22Rv1 (cell line): ENCODE results near the gene PWWP2B.

ENCODE experiments used
- H3K27ac ChIP-seq: fragments of 450-650 bp; 2 replicates; pipeline ENCODE4 v1.5.1; 2017
- CTCF ChIP-seq: fragments of 450-650 bp; IDR thresholded peaks from 2 replicates; pipeline ENCODE4 v1.5.1; 2017; ENCODE audit warnings: mild to moderate bottlenecking
- ZFX ChIP-seq: fragments of 450-650 bp; IDR thresholded peaks from 2 replicates; pipeline ENCODE4 v1.6.1; 2017; ENCODE audit warnings: antibody characterized with exemption, borderline replicate concordance

PWWP2B gene

GRCh38 chr10:132406750-132407149, 9.8 kb downstream of the PWWP2B start:
- H3K27ac ChIP-seq, result peak overlapping the region; percentile 91
- TF ChIP-seq CTCF, result no peak
- TF ChIP-seq ZFX, result no peak

GRCh38 chr10:132407243-132407746, 10.3 kb downstream of the PWWP2B start:
- no peak for TF ChIP-seq ZFX
- TF ChIP-seq CTCF, result no peak
- H3K27ac ChIP-seq, result peak overlapping the region; percentile 91

- H3K27ac ChIP-seq, result peak overlapping the region; percentile 91
- TF ChIP-seq CTCF, result no peak
- TF ChIP-seq ZFX, result no peak
Observed at GRCh38 chr10:132407846-132408278, 10.9 kb downstream of the PWWP2B start.

GRCh38 chr10:132408367-132408781, 11.4 kb downstream of the PWWP2B start:
- TF ChIP-seq CTCF (no peak), ZFX (no peak)
- peak overlapping the region; percentile 91 for H3K27ac ChIP-seq

GRCh38 chr10:132408823-132409666, 12.0 kb downstream of the PWWP2B start:
- H3K27ac ChIP-seq, result peak overlapping the region; percentile 91
- TF ChIP-seq ZFX, result no peak
- TF ChIP-seq CTCF, result no peak

GRCh38 chr10:132409667-132410028, 12.6 kb downstream of the PWWP2B start:
- TF ChIP-seq CTCF (no peak), ZFX (no peak)
- no peak overlapping the region for H3K27ac ChIP-seq

- H3K27ac ChIP-seq, result no peak overlapping the region
Observed at GRCh38 chr10:132410056-132410778, 13.2 kb downstream of the PWWP2B start.

More at GRCh38 chr10:132410056-132410778, 13.2 kb downstream of the PWWP2B start:
- no peak for TF ChIP-seq ZFX
- TF ChIP-seq CTCF, result no peak
